GM18909 (cell line): ENCODE data around the gene GALNT4.

ENCODE experiments used
- ATAC-seq: cut with Tn5 transposase; IDR thresholded peaks from one replicate; pipeline ENCODE4 v1.9.1; 2021; ENCODE audit warnings: mild to moderate bottlenecking; ENCODE audit not compliant: unreplicated experiment, poor library complexity

Gene GALNT4

GRCh38 chr12:89497005-89497404 is 27.6 kb downstream of the GALNT4 start:
- no peak for ATAC-seq

GRCh38 chr12:89494411-89495231 is 30.0 kb downstream of the GALNT4 start:
- ATAC-seq: peak; percentile 49

GRCh38 chr12:89493670-89494302 is 30.8 kb downstream of the GALNT4 start:
- no peak for ATAC-seq

- ATAC-seq: no peak
Measured at GRCh38 chr12:89492883-89493282, 31.7 kb downstream of the GALNT4 start.

GRCh38 chr12:89490922-89491321 is 33.7 kb downstream of the GALNT4 start:
- ATAC-seq: no peak

GRCh38 chr12:89486264-89486663 is 38.3 kb downstream of the GALNT4 start:
- no peak for ATAC-seq

- no peak for ATAC-seq
Measured at GRCh38 chr12:89484470-89484869, 40.1 kb downstream of the GALNT4 start.

GRCh38 chr12:89481213-89481914 is 43.2 kb downstream of the GALNT4 start:
- ATAC-seq: no peak

GRCh38 chr12:89479982-89480381 is 44.6 kb downstream of the GALNT4 start:
- no peak for ATAC-seq

- no peak for ATAC-seq
Measured at GRCh38 chr12:89477633-89478279, 46.8 kb downstream of the GALNT4 start.

GRCh38 chr12:89476904-89477595 is 47.5 kb downstream of the GALNT4 start:
- ATAC-seq: no peak

GRCh38 chr12:89476232-89476631 is 48.4 kb downstream of the GALNT4 start:
- ATAC-seq: no peak

GRCh38 chr12:89475203-89475990 is 49.2 kb downstream of the GALNT4 start:
- ATAC-seq: peak; percentile 48

GRCh38 chr12:89474615-89475014 is 50.0 kb downstream of the GALNT4 start:
- ATAC-seq: no peak
